ENCODE measurements around the gene PRUNE2. TPM values are rescaled to one million over a fixed set of nuclear protein-coding genes. Genes with fewer than 3 reads are reported as not detected.

The PRUNE2 gene
- total RNA-seq, 1 donor from 2014 or later = 4.3 TPM

- Mint-ChIP-seq H3K36me3 (ENCODE audit: low read depth) (no peaks in the 10 kb centered on the region), H3K27me3 (ENCODE audit: low read depth) (no peaks in the 10 kb centered on the region), H3K27ac (ENCODE audit: unreplicated experiment) (no peak overlapping the region), H3K4me1 (no peaks in the 10 kb centered on the region), H3K9me3 (no peaks in the 10 kb centered on the region), H3K4me3 (no peak overlapping the region)
- DNase-seq (ENCODE audit: low read depth, low spot score) = no peak
- TF ChIP-seq, protein P1, sequence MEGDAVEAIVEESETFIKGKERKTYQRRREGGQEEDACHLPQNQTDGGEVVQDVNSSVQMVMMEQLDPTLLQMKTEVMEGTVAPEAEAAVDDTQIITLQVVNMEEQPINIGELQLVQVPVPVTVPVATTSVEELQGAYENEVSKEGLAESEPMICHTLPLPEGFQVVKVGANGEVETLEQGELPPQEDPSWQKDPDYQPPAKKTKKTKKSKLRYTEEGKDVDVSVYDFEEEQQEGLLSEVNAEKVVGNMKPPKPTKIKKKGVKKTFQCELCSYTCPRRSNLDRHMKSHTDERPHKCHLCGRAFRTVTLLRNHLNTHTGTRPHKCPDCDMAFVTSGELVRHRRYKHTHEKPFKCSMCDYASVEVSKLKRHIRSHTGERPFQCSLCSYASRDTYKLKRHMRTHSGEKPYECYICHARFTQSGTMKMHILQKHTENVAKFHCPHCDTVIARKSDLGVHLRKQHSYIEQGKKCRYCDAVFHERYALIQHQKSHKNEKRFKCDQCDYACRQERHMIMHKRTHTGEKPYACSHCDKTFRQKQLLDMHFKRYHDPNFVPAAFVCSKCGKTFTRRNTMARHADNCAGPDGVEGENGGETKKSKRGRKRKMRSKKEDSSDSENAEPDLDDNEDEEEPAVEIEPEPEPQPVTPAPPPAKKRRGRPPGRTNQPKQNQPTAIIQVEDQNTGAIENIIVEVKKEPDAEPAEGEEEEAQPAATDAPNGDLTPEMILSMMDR (conservative IDR thresholded peaks at IDR 0.05) = no peak
Observed at GRCh38 chr9:76772686-76773445, 133.0 kb downstream of the PRUNE2 start.

DNA sequence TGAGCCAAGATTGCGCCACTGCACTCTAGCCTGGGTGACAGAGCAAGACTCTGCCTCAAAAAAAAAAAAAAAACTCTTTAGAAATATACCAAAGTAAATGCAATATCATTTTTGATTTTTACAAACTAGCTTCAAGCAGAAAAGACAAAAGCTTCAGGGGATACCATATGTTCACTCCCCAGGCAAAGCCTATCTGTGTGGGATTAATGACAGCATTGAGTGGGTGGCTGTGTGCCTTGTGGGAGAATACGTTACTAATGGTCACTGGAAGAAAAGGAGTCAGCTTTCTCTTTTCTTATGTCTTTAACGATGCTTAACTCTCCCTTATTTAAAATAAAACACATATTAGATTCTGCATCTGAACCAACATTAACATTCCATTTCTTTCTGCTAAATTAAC, 139.8 kb downstream of the PRUNE2 start:
- Mint-ChIP-seq H3K4me1 (no peaks in the 10 kb centered on the region), H3K9me3 (no peaks in the 10 kb centered on the region), H3K4me3 (no peak overlapping the region), H3K27ac (ENCODE audit: unreplicated experiment) (no peak overlapping the region), H3K36me3 (ENCODE audit: low read depth) (no peaks in the 10 kb centered on the region), H3K27me3 (ENCODE audit: low read depth) (no peaks in the 10 kb centered on the region)
- TF ChIP-seq, protein P1 (conservative IDR thresholded peaks at IDR 0.05) = no peak
- DNase-seq (ENCODE audit: low read depth, low spot score) = no peak

DNA sequence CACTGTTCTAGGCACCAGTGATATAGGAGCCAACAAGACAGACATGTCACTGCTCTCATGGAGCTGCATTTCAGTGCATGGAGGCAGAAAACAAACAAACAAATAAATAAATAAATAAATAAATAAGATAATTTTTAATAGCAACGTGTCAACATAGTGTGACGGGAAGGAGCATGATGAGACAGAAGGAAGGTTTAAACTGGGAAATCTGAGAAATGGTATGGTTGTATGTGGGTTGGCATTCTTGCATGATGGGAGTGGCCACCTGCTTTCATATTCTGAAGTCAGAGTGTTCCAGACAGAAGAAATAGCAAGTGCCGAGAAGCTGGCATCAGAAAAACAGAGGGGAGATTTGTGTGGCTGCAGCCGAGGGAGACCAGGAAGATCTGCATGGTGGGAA, 141.8 kb downstream of the PRUNE2 start, which contains the start of gene PCA3:
TSS of gene PCA3 (plus strand) at position 301 of the 400 bp plus-strand sequence.
- Mint-ChIP-seq H3K27me3 (ENCODE audit: low read depth) (no peaks in the 10 kb centered on the region), H3K4me3 (no peak within 1 kb of the TSS), H3K27ac (ENCODE audit: unreplicated experiment) (no peak within 1 kb of the TSS), H3K36me3 (ENCODE audit: low read depth) (no peaks in the 10 kb centered on the region), H3K4me1 (no peaks in the 10 kb centered on the region), H3K9me3 (no peaks in the 10 kb centered on the region)
- TF ChIP-seq, protein P1 (conservative IDR thresholded peaks at IDR 0.05) = no peak
- no peak for DNase-seq (ENCODE audit: low read depth, low spot score)

DNA sequence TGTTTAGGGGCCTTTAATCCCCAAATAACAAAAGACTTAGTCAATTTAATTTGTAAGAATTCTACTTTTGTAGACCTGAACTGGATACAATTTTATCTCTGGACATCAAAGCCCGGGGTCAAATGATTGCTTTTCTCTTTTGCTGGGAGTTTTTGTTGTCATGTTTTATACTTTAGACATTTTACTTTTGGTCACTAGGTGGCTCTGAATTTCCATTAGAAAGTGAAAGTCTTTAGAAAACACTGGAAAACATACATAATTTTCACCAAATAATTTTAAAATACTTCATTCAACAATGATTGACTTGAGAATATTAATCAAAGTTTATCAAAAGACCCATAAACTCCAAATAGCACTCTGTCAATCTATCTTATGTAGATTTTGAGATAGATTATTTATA, 144.5 kb downstream of the PRUNE2 start:
- H3K27me3 Mint-ChIP-seq (ENCODE audit: low read depth) = no peaks in the 10 kb centered on the region
- no peaks in the 10 kb centered on the region for H3K4me1 Mint-ChIP-seq
- no peak overlapping the region for H3K27ac Mint-ChIP-seq (ENCODE audit: unreplicated experiment)

GRCh38 chr9:76759732-76760131, 146.2 kb downstream of the PRUNE2 start:
- Mint-ChIP-seq H3K27ac (ENCODE audit: unreplicated experiment) (no peak overlapping the region), H3K4me1 (peaks cover 5% of the 10 kb centered on the region), H3K36me3 (ENCODE audit: low read depth) (no peaks in the 10 kb centered on the region), H3K4me3 (no peak overlapping the region), H3K27me3 (ENCODE audit: low read depth) (no peaks in the 10 kb centered on the region), H3K9me3 (no peaks in the 10 kb centered on the region)
- DNase-seq (ENCODE audit: low read depth, low spot score) = no peak
- TF ChIP-seq, protein P1 (conservative IDR thresholded peaks at IDR 0.05) = no peak

More for the DNA sequence above, 144.5 kb downstream of the PRUNE2 start:
- no peak overlapping the region for H3K4me3 Mint-ChIP-seq
- H3K36me3 Mint-ChIP-seq (ENCODE audit: low read depth) = no peaks in the 10 kb centered on the region
- H3K9me3 Mint-ChIP-seq = no peaks in the 10 kb centered on the region
- no peak for DNase-seq (ENCODE audit: low read depth, low spot score)
- TF ChIP-seq, protein P1 (conservative IDR thresholded peaks at IDR 0.05) = peak; percentile 61

All from neural crest cell (in vitro differentiated cells).